DMS114 treated with DMSO at 0.1 percent for 48 hours (cell line): Measurements from ENCODE around the gene PARP8.
"Not testable (repeated sequence)": the region's sequence is repeated elsewhere in the genome, so short reads cannot be mapped to it uniquely, and the experiment has no call there.

ENCODE experiments used
- DNase-seq: peaks from one replicate; lab custom pipeline; 2025; ENCODE audit not compliant: unreplicated experiment; lab: John Stamatoyannopoulos, UW

Gene PARP8

GRCh38 chr5:50684721-50685120 is 18.3 kb downstream of the PARP8 start:
- DNase-seq = no peak

DNA sequence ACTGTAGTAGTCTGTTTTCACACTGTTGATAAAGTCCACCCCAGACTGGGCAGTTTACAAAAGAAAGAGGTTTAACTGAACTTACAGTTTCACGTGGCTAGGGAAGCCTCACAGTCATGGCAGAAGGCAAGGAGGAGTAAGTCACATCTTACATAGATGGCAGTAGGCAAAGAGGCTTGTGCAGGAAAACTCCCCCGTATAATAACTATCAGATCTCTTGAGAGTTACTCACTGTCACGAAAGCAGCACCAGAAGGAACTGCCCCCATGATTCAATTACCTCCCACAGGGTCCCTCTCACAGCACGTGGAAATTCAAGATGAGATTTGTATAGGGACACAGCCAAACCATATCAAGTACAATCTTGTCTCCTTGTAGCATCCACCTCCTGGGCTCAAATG is 21.1 kb downstream of the PARP8 start:
- no peak for DNase-seq

DNA sequence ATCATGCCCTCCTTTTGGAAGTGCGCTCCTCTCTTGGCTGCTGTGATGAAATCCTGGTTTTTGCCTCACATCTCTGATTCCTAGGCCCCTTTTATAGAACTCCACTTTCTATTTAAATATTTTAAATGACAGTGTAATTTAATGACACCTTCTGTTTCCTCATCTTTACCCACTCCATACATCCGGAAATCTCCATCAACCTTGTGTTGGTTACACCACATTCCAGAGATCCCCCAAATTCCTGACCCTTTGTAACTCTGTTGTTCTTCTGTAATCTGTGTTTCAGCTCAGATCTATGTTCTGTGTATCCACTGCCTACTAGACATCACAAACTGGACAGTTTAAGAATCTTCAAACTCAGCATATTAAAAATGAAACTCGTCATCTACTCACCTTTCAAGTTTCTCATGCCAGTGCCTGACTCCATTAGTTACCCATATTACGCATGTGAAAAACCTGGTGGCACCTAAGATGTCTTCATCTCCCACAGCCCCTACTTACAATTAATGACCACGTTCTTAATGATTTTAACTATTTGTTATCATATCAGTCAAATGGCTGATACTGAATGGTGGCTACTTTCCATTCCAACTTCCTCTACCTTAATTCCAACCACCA is 25.1 kb downstream of the PARP8 start:
- no peak for DNase-seq

GRCh38 chr5:50694027-50694590 is 27.7 kb downstream of the PARP8 start:
- no peak for DNase-seq

- DNase-seq = not testable (repeated sequence)
Measured at GRCh38 chr5:50694626-50695025, 28.2 kb downstream of the PARP8 start.

GRCh38 chr5:50697739-50698138 is 31.3 kb downstream of the PARP8 start:
- no peak for DNase-seq

DNA sequence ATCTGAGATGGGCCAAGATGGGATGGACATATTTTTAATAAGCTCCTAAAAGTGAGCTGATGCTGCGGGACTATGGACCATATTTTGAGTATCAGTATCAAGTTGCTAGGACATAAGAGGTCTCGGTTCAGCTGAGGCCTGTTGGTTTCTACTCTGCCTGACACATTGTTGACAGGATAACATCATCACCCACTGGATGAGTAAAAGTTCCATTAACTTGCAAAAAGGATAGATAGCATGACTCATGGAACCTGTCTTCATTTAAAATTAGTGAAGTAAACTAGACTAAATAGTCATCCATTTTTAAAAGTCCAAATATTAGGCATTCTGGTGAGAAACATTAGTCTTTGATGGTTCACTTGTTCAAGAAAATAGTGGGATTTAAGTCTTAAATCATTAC is 33.3 kb downstream of the PARP8 start:
- no peak for DNase-seq

DNA sequence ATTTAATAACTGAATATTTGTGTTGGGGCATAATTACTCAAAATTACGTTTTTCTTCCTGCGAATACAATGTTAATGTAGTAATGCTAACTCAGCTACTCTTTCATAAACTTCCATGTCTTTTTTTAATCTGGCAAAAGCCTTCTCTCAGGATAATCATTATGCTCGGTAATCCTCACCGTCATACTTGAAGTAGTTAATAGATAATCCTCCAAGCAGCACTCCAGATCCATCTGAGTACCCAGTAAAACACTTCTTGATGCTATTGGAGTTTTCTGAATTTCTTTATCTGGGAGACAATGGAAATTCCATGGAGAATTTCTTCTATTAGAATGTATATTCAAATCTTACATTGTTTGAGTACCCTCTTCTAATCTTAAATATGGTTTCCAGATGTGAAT is 34.3 kb downstream of the PARP8 start:
- DNase-seq = no peak

DNA sequence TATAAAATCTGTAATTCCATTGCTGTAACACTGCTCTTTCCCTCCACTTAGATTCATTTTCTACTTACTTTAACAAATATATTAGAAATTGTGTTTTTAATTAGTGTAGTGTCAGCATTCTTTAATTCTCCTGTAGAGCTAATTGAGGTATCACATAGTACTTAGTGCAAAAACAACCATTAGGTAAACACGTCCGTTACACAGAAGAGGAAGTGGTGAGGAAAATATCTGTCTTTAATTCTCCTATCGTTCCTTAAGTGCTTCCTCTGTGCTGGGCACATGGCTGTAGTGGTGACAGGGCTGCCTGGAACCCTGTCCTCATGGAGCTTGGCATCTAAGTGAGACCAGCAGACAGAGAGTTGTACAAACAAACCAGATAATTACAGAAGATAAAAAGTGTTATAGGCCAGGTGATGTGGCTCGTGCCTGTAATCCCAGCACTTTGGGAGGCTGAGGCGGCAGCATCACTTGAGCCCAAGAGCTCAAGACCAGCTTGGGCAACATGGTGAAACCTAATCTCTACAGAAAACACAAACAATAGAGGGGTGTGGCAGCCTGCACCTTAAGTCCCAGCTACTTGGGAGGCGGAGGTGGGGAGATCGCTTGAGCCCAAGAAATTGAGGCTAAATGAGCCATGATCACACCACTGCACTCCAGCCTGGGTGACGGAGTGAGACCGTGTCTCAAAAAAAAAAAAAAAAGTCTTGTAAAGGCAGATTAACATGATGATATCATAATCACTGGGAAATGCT is 36.4 kb downstream of the PARP8 start:
- no peak for DNase-seq

GRCh38 chr5:50703367-50703666 is 36.9 kb downstream of the PARP8 start:
- DNase-seq = no peak

DNA sequence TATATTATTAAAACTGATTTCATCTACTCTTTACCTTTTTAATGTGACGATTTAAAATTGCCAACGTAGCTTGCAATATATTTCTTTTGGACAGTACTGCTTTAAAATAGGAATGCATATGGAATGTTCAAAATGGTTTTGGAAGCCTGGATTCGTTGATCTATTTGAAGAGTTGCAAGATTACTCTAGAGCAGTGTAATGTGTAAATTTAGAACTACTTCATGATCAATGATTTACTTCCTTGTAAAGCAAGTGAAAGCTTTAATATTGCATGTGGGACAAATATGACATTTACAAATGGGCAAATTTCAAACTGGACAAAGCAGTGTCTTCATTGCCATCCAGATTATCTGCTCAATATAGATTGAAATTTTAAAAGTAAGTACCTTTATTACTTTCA is 38.3 kb downstream of the PARP8 start:
- DNase-seq = no peak

- no peak for DNase-seq
Measured at GRCh38 chr5:50709471-50709870, 43.0 kb downstream of the PARP8 start.

GRCh38 chr5:50710838-50711237 is 44.4 kb downstream of the PARP8 start:
- DNase-seq = no peak

- DNase-seq = no peak
Measured at GRCh38 chr5:50711280-50711679, 44.8 kb downstream of the PARP8 start.

DNA sequence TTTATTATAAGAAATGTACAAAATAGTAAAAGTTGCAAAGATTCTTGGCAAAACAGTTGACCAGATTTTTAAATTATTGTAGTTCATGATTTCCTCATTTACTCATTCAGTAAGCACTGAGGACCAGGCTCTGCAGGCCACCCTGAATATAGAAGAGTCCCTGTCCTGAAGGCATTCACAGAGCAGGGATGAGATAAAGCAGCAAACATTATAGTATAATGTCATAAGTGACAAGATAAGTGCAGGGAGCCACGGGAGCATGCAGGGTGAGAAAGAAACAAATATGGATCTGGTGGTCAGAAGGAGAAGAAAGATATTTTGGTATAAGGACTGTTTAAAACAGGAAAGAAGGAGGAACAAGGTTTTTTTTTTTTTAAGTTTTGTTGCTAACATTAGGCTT is 46.0 kb downstream of the PARP8 start:
- DNase-seq = no peak

DNA sequence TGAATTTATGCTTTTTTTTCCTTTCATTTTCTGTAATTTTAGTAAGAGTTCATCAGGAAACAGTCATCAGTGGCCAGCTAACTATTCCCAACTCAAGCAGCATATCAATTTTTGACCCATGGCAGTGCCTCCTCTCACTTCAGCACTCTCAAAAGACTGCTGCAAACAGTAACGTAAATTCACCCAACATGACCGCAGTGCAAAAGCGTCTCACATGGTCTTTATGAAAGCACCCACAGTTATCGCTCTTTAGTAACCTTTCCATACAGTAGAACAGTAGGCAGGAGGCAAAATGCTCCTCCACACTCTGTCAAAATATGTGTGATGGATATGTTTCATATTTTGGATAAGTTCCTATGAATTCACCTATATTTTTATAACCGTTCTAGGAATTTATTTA is 48.6 kb downstream of the PARP8 start:
- DNase-seq = no peak

DNA sequence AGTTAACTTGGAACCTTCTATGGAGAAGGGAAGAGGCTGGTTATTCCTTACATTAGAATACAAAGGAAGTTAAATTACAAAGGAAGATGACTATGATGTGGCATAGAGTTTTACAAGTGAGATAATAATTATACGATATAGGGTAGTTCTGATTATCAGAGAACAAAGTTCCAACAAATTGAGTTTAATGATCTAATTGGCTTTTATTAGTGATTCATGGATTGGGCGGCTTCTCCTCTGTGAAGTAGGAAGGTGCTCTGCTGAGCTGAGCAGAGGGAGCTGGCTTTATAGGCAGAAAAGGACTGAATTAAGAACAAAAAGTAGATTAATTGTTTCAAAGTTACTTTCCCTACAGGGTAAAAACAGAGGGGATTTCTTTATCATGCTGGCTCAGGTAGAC is 49.7 kb downstream of the PARP8 start:
- no peak for DNase-seq

DNA sequence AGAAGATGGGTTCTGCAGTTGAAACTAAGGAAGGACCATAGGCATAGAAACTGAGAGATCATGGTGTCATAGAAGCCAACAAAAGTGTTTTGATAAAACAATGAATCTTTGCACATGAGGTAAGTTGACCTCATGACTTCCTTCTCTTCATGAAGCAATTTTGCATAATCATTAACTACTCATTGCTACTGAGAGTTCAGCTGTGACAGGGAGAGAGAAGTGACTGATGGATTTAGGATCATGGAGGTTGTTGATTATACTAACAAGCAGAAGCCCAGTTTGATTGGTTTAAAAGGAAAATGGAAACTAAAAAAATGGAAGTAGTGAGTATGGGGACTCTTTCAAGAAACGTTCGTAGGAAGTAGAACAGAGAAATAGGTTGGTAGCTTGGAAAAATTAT is 51.2 kb downstream of the PARP8 start:
- DNase-seq = no peak

DNA sequence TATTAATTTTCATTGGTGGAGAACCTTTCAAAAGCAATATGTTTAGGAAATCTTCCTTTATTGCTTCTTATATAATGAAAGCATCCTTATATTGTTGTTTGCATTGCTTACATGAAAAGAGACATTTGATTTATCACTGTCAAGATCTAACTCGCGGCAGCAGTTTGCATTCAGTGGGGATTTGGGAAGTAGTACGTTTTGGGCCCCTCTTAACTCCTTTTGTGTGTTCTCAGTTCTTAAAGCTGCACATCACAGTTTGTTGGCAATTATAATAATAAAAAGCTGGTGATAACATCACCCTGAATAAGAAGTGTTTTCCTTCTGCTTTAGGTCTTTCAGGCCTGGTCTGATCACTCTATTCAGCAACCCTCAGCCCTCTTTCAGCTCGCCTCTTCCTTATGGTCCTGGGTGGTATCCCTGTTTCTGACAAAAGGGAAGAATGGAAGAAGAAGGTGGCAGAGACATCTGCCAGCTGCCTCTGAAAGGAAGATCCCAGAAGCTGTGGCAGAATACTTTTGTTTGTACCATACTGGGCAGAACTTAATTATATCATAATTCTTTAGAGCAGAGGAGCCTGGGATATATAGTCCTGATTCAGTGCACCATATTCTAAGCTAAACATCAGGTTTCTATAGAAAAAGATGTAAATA is 53.7 kb downstream of the PARP8 start:
- DNase-seq = no peak

DNA sequence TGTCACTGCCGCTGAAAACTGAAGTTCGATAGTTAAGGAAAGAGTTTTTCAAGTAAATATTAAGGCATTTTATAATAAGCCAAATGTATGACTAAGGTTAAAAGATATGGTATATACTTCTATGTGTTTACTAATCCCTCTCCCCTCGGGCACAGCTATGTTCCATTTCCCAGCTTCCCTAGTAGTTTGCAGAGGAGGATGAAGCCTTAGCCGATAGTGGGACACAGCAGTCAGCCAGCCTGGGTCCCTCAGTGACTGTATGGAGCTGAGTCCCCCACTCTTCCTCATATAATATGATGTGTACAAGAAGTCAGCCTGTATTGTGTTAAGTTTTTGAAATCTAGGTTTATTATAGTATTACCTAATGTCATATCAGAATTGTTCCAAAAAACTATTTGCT is 55.8 kb downstream of the PARP8 start:
- DNase-seq = no peak

GRCh38 chr5:50724262-50724661 is 57.8 kb downstream of the PARP8 start:
- DNase-seq = no peak

GRCh38 chr5:50725800-50726474 is 59.5 kb downstream of the PARP8 start:
- no peak for DNase-seq
